ENCODE data around the gene SORBS1.

Gene SORBS1

DNA sequence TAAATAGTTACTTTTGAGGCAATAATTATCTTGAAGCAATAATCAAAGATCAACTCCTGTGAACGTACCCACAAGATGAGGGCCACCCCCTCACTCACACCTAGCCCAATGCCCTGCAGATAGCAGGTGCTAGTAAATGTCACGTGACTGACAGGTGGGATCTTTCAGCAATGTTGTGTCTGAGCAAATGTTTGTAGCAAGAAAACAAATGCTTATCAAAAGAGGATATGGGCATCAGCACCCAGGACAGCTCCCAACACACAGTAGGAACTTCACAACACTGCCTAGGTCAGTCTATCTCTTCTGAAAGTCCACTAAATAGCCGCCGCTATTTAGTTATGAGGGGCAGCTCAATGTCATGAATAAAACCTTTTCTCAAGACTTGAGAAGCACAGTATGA is 149.5 kb downstream of the SORBS1 start:
- Histone ChIP-seq H2BK5ac (ENCODE audit: low read depth, low read length, poor library complexity) (no peak overlapping the region), H3K4me3 (ENCODE audit: low read depth, low read length) (no peak overlapping the region), H2AFZ (ENCODE audit: insufficient read depth, low read length, poor library complexity) (no peak overlapping the region), H3K4me2 (ENCODE audit: low read length) (no peak overlapping the region), H3K4me1 (ENCODE audit: control insufficient read depth in 1 of 2, insufficient read depth in 2 of 2, low read length in 2 of 2) (no peaks in the 10 kb centered on the region), H3K27me3 (ENCODE audit: insufficient read depth, low read length) (no peaks in the 10 kb centered on the region), H4K91ac (ENCODE audit: low read depth, low read length) (no peak overlapping the region), H4K12ac (ENCODE audit: low read depth, low read length) (no peak overlapping the region), H3K79me1 (ENCODE audit: low read length) (no peaks in the 10 kb centered on the region), H3K9ac (ENCODE audit: low read length) (no peak overlapping the region), H3K36me3 (ENCODE audit: control insufficient read depth in 1 of 2, insufficient read depth in 2 of 2, low read length in 2 of 2) (no peaks in the 10 kb centered on the region), H4K8ac (ENCODE audit: low read depth, low read length) (no peak overlapping the region), H3K9me3 (ENCODE audit: insufficient read depth, low read depth, low read length) (no peaks in the 10 kb centered on the region), H3K14ac (ENCODE audit: low read length) (no peak overlapping the region), H3K4ac (ENCODE audit: low read depth, low read length) (no peak overlapping the region), H3K27ac (ENCODE audit: low read depth, low read length) (no peak overlapping the region), H3K79me2 (ENCODE audit: control insufficient read depth, insufficient read depth, low read length, poor library complexity) (no peaks in the 10 kb centered on the region), H2BK12ac (ENCODE audit: low read length) (no peak overlapping the region), H3K18ac (ENCODE audit: low read length) (no peak overlapping the region), H3K23ac (ENCODE audit: low read length) (no peak overlapping the region), H2AK5ac (ENCODE audit: low read length) (no peak overlapping the region), H2BK120ac (ENCODE audit: insufficient read depth, low read length, poor library complexity) (no peak overlapping the region)
- DNase-seq: no peak
- no CpG with 5 or more reads among the region's 4 CpGs for WGBS (ENCODE audit: extremely low coverage, insufficient coverage, insufficient read length)

DNA sequence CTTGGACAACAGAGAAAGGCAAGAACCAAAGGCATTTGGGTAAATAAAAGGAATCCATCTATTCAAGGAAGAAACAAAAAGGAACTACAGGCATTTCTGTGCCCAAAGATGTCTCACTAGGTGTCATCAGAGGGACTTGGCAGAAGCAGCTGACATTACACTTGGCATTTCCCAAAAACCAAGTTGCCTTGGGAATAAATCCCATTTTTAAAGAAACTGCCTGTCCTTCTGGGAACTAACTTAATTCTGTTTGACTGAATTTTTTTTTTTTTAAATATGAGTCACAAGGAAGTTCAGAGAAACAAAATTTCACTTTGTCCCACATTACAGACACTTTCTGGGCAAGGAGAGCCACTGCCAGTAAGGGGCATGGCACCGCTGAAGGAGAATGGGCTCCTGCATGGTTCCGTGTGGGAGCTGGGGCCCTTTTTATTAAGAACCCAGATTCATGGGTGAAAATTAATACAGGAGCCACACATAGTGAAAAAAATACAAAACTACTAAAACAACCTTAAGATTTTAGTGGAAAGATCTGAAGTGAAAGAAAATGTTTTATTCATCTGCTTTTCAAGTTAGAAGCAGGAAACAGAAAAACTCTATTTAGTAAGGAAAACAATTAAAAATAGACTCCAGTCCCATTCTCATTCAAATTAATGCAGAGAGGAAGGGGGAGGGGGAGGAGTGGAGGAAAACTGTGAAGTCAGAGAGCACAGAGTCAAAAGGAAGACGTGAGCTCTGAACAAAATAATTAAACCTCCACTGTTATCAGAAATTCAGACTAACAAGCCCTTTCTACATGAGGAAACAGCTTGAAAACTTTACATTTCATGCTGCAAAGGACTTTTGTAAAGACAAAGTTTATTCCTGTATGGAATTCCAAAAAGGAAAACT is 151.9 kb downstream of the SORBS1 start:
- Histone ChIP-seq H3K4me2 (ENCODE audit: low read length) (no peak overlapping the region), H3K4me3 (ENCODE audit: low read depth, low read length) (no peak overlapping the region), H3K27me3 (ENCODE audit: insufficient read depth, low read length) (no peaks in the 10 kb centered on the region), H3K4ac (ENCODE audit: low read depth, low read length) (no peak overlapping the region), H3K23ac (ENCODE audit: low read length) (no peak overlapping the region), H3K36me3 (ENCODE audit: control insufficient read depth in 1 of 2, insufficient read depth in 2 of 2, low read length in 2 of 2) (no peaks in the 10 kb centered on the region), H3K79me2 (ENCODE audit: control insufficient read depth, insufficient read depth, low read length, poor library complexity) (no peaks in the 10 kb centered on the region), H3K79me1 (ENCODE audit: low read length) (no peaks in the 10 kb centered on the region), H4K8ac (ENCODE audit: low read depth, low read length) (no peak overlapping the region), H2BK5ac (ENCODE audit: low read depth, low read length, poor library complexity) (no peak overlapping the region), H2BK12ac (ENCODE audit: low read length) (no peak overlapping the region), H3K9ac (ENCODE audit: low read length) (no peak overlapping the region), H4K91ac (ENCODE audit: low read depth, low read length) (no peak overlapping the region), H2AFZ (ENCODE audit: insufficient read depth, low read length, poor library complexity) (no peak overlapping the region), H3K27ac (ENCODE audit: low read depth, low read length) (no peak overlapping the region), H3K4me1 (ENCODE audit: control insufficient read depth in 1 of 2, insufficient read depth in 2 of 2, low read length in 2 of 2) (no peaks in the 10 kb centered on the region), H3K18ac (ENCODE audit: low read length) (no peak overlapping the region), H2BK120ac (ENCODE audit: insufficient read depth, low read length, poor library complexity) (no peak overlapping the region), H2AK5ac (ENCODE audit: low read length) (no peak overlapping the region), H3K9me3 (ENCODE audit: insufficient read depth, low read depth, low read length) (no peaks in the 10 kb centered on the region), H3K14ac (ENCODE audit: low read length) (no peak overlapping the region), H4K12ac (ENCODE audit: low read depth, low read length) (no peak overlapping the region)
- peak; percentile 12 to 37 for DNase-seq
- no CpG with 5 or more reads among the region's 3 CpGs for WGBS (ENCODE audit: extremely low coverage, insufficient coverage, insufficient read length)

DNA sequence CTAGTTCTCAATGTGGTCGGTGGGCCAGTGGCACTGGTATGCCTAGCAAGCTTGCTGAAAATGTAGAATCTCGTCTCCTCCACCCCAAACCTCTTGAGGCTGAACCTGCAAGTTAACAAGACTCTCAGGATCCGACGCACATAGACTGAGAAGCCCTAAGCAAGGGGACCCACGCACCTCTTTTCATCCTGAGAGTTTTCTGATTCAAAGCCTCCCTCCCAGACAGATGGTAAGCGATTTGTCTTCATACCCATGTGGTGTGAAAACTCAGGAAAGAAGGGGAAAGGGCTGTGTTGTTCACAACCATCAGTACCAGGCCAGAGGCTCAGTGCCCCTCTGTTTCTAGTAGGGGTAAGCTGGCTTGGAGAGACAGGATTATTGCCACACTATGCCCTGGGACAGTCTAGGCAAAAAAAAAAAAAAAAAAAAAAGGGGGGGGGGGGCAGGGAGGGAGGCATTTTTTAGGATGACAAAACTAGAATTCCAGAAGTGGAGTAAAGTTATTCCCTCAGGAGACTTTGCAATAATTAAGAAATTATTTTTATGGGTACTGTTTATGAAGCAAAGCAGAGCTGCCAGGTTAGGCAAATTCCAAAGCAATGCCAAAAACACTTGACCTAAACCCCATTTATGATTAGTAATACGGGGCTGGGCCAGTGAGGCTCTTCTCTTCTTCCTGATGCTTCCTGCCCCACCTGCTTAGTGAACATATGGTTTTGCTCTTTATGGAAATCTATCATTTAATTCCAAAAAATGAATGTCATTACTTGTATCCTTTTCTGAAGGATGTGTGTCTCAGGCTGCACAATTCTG is 152.8 kb downstream of the SORBS1 start:
- no peak overlapping the region for H3K9ac ChIP-seq (ENCODE audit: low read length)
- no peak overlapping the region for H4K91ac ChIP-seq (ENCODE audit: low read depth, low read length)
- no peak overlapping the region for H3K4me2 ChIP-seq (ENCODE audit: low read length)
- no peaks in the 10 kb centered on the region for H3K36me3 ChIP-seq (ENCODE audit: control insufficient read depth in 1 of 2, insufficient read depth in 2 of 2, low read length in 2 of 2)
- H4K12ac ChIP-seq (ENCODE audit: low read depth, low read length): no peak overlapping the region
- no peak overlapping the region for H3K27ac ChIP-seq (ENCODE audit: low read depth, low read length)
- DNase-seq: peak; percentile 37 to 62
- WGBS (ENCODE audit: extremely low coverage, insufficient coverage, insufficient read length): no CpG with 5 or more reads among the region's 7 CpGs
- H4K8ac ChIP-seq (ENCODE audit: low read depth, low read length): no peak overlapping the region
- no peak overlapping the region for H3K23ac ChIP-seq (ENCODE audit: low read length)
- H2AFZ ChIP-seq (ENCODE audit: insufficient read depth, low read length, poor library complexity): no peak overlapping the region
- H3K9me3 ChIP-seq (ENCODE audit: insufficient read depth, low read depth, low read length): no peaks in the 10 kb centered on the region
- no peak overlapping the region for H3K18ac ChIP-seq (ENCODE audit: low read length)
- no peaks in the 10 kb centered on the region for H3K27me3 ChIP-seq (ENCODE audit: insufficient read depth, low read length)
- no peak overlapping the region for H2BK5ac ChIP-seq (ENCODE audit: low read depth, low read length, poor library complexity)
- no peak overlapping the region for H2AK5ac ChIP-seq (ENCODE audit: low read length)
- no peak overlapping the region for H2BK120ac ChIP-seq (ENCODE audit: insufficient read depth, low read length, poor library complexity)
- no peaks in the 10 kb centered on the region for H3K79me2 ChIP-seq (ENCODE audit: control insufficient read depth, insufficient read depth, low read length, poor library complexity)
- H3K4me1 ChIP-seq (ENCODE audit: control insufficient read depth in 1 of 2, insufficient read depth in 2 of 2, low read length in 2 of 2): no peaks in the 10 kb centered on the region
- no peak overlapping the region for H3K4ac ChIP-seq (ENCODE audit: low read depth, low read length)
- no peaks in the 10 kb centered on the region for H3K79me1 ChIP-seq (ENCODE audit: low read length)
- no peak overlapping the region for H3K14ac ChIP-seq (ENCODE audit: low read length)
- no peak overlapping the region for H2BK12ac ChIP-seq (ENCODE audit: low read length)
- no peak overlapping the region for H3K4me3 ChIP-seq (ENCODE audit: low read depth, low read length)

DNA sequence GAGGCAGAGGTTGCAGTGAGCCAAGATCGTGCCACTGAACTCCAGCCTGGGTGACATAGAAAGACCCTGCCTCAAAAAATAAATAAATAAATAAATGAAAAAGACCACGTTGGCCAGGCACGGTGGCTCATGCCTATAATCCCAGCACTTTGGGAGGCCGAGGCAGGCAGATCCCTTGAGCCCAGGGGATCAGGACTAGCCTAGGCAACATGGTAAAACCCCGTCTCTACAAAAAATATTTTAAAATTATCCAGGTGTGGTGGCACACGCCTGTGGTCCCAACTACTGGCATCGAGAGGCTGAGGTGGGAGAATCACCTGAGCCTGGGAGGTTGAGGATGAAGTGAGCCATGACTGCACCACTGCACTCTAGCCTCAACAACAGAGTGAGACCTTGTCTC is 153.6 kb downstream of the SORBS1 start:
- WGBS (ENCODE audit: extremely low coverage, insufficient coverage, insufficient read length): no CpG with 5 or more reads among the region's 7 CpGs
- no peak for DNase-seq
- Histone ChIP-seq H2AFZ (ENCODE audit: insufficient read depth, low read length, poor library complexity) (no peak overlapping the region), H4K12ac (ENCODE audit: low read depth, low read length) (no peak overlapping the region), H2BK5ac (ENCODE audit: low read depth, low read length, poor library complexity) (no peak overlapping the region), H4K91ac (ENCODE audit: low read depth, low read length) (no peak overlapping the region), H3K14ac (ENCODE audit: low read length) (no peak overlapping the region), H3K36me3 (ENCODE audit: control insufficient read depth in 1 of 2, insufficient read depth in 2 of 2, low read length in 2 of 2) (no peaks in the 10 kb centered on the region), H3K27ac (ENCODE audit: low read depth, low read length) (no peak overlapping the region), H3K4me3 (ENCODE audit: low read depth, low read length) (no peak overlapping the region), H3K9ac (ENCODE audit: low read length) (no peak overlapping the region), H3K4me1 (ENCODE audit: control insufficient read depth in 1 of 2, insufficient read depth in 2 of 2, low read length in 2 of 2) (no peaks in the 10 kb centered on the region), H4K8ac (ENCODE audit: low read depth, low read length) (no peak overlapping the region), H2BK12ac (ENCODE audit: low read length) (no peak overlapping the region), H3K79me1 (ENCODE audit: low read length) (no peaks in the 10 kb centered on the region), H3K4me2 (ENCODE audit: low read length) (no peak overlapping the region), H3K23ac (ENCODE audit: low read length) (no peak overlapping the region), H2BK120ac (ENCODE audit: insufficient read depth, low read length, poor library complexity) (no peak overlapping the region), H3K79me2 (ENCODE audit: control insufficient read depth, insufficient read depth, low read length, poor library complexity) (no peaks in the 10 kb centered on the region), H2AK5ac (ENCODE audit: low read length) (no peak overlapping the region), H3K27me3 (ENCODE audit: insufficient read depth, low read length) (no peaks in the 10 kb centered on the region), H3K18ac (ENCODE audit: low read length) (no peak overlapping the region), H3K4ac (ENCODE audit: low read depth, low read length) (no peak overlapping the region), H3K9me3 (ENCODE audit: insufficient read depth, low read depth, low read length) (no peaks in the 10 kb centered on the region)

Measured in trophoblast cell (in vitro differentiated cells and primary cell).